Measurements from ENCODE around the gene NAXD. TPM values are rescaled to one million over a fixed set of nuclear protein-coding genes. Genes with fewer than 3 reads are reported as not detected.

The NAXD gene
- total and polyA plus RNA-seq, 10 of the 15 experiments (the other 5 are each of a cell fraction or from before 2014, with no cell fraction given), result 1.5 to 36.2 (median 23.8) TPM

- Histone ChIP-seq H3K4me2 (ENCODE audit: control insufficient read depth, insufficient read depth) (no peak overlapping the region), H3K79me2 (ENCODE audit: control insufficient read depth, insufficient read depth, low read length) (peaks cover 13% of the 10 kb centered on the region), H3K4me3 (no peak overlapping the region), H3K9me3 (replicated peaks; ENCODE audit: control insufficient read depth, insufficient read depth, low read length) (no peaks in the 10 kb centered on the region), H3K4me1 (ENCODE audit: control insufficient read depth, insufficient read depth, low read length) (no peaks in the 10 kb centered on the region), H3K36me3 (ENCODE audit: control insufficient read depth in 2 of 2, insufficient read depth in 2 of 2, low read length in 1 of 2) (peaks cover 13 to 21% of the 10 kb centered on the region in 2 experiments), H3K27me3 (replicated peaks in 1 of 2; ENCODE audit: control insufficient read depth in 2 of 2, insufficient read depth in 2 of 2, low read length in 1 of 2) (no peaks in the 10 kb centered on the region), H3K9ac (ENCODE audit: control insufficient read depth, insufficient read depth, low read length) (no peak overlapping the region), H3K27ac (ENCODE audit: control insufficient read depth, insufficient read depth) (no peak overlapping the region), H4K20me1 (ENCODE audit: control insufficient read depth, insufficient read depth) (peaks cover 6% of the 10 kb centered on the region; the same call in 1 of the 2 replicates), H2AFZ (ENCODE audit: control insufficient read depth, low read depth, low read length) (no peak overlapping the region)
- CTCF ChIA-PET, result no interaction called here
- no peak for DNase-seq (ENCODE audit: low read depth, low spot score)
- intact Hi-C loops (cut with micrococcal nuclease; ENCODE audit: unreplicated experiment) (no loop called here), in situ Hi-C loops (cut with MboI) (no loop called here)
- POLR2A ChIA-PET, result no interaction called here
- TF ChIP-seq, protein P1, sequence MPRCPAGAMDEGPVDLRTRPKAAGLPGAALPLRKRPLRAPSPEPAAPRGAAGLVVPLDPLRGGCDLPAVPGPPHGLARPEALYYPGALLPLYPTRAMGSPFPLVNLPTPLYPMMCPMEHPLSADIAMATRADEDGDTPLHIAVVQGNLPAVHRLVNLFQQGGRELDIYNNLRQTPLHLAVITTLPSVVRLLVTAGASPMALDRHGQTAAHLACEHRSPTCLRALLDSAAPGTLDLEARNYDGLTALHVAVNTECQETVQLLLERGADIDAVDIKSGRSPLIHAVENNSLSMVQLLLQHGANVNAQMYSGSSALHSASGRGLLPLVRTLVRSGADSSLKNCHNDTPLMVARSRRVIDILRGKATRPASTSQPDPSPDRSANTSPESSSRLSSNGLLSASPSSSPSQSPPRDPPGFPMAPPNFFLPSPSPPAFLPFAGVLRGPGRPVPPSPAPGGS (IDR thresholded peaks at IDR 0.05; ENCODE audit: borderline replicate concordance, insufficient read depth, low read depth, low read length, poor library complexity, severe bottlenecking), result no peak
- no peak for ATAC-seq
- no peak for FAIRE-seq
- SMC1A ChIA-PET (ENCODE audit: uncharacterized antibody, unreplicated experiment), result no interaction called here
- no TSS peak for BruUV-seq (replicated peaks)
- 98% methylated on average over 12 of the region's 12 CpGs for WGBS (ENCODE audit: insufficient coverage, insufficient replicate concordance, low lambda C conversion rate, missing lambda C conversion rate)
- RAD21 ChIA-PET (ENCODE audit: unreplicated experiment), result no interaction called here
Measured at GRCh38 chr13:110627761-110628476, 12.6 kb downstream of the NAXD start.

DNA sequence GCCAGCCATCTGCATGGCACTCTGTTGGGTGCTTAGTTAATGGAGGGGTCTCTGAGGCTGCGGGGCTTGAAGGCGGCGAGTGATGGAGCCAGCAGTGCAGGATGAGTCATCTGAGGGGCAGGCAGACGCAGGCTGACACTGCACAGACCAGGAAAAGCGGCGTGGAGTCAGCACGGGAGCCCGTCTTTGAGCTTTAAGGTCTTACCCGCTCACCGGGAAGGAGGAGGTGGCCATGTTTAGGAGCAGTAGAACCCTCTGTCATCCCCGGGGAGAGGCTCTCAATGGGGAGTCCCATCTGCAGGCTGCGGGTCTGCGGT is 13.1 kb downstream of the NAXD start:
- ATAC-seq (no peak), FAIRE-seq (no peak), DNase-seq (ENCODE audit: low read depth, low spot score) (no peak)
- ChIA-PET CTCF (no interaction called here), POLR2A (no interaction called here), RAD21 (ENCODE audit: unreplicated experiment) (no interaction called here), SMC1A (ENCODE audit: uncharacterized antibody, unreplicated experiment) (no interaction called here)
- Histone ChIP-seq H3K9ac (ENCODE audit: control insufficient read depth, insufficient read depth, low read length) (no peak overlapping the region), H3K27me3 (replicated peaks in 1 of 2; ENCODE audit: control insufficient read depth in 2 of 2, insufficient read depth in 2 of 2, low read length in 1 of 2) (no peaks in the 10 kb centered on the region), H2AFZ (ENCODE audit: control insufficient read depth, low read depth, low read length) (no peak overlapping the region), H3K4me2 (ENCODE audit: control insufficient read depth, insufficient read depth) (no peak overlapping the region), H3K36me3 (ENCODE audit: control insufficient read depth in 2 of 2, insufficient read depth in 2 of 2, low read length in 1 of 2) (peaks cover 13 to 18% of the 10 kb centered on the region in 2 experiments; a peak in 3 of 4 replicates), H3K27ac (ENCODE audit: control insufficient read depth, insufficient read depth) (no peak overlapping the region), H4K20me1 (ENCODE audit: control insufficient read depth, insufficient read depth) (peaks cover 3% of the 10 kb centered on the region; the same call in 1 of the 2 replicates), H3K4me1 (ENCODE audit: control insufficient read depth, insufficient read depth, low read length) (no peaks in the 10 kb centered on the region), H3K4me3 (no peak overlapping the region), H3K9me3 (replicated peaks; ENCODE audit: control insufficient read depth, insufficient read depth, low read length) (no peaks in the 10 kb centered on the region), H3K79me2 (ENCODE audit: control insufficient read depth, insufficient read depth, low read length) (peaks cover 8% of the 10 kb centered on the region)
- no TSS peak for BruUV-seq (replicated peaks)
- TF ChIP-seq RELA (IDR thresholded peaks at IDR 0.05; ENCODE audit: borderline replicate concordance, partially characterized antibody), result no peak
- intact Hi-C loops (cut with micrococcal nuclease; ENCODE audit: unreplicated experiment), result no loop called here
- in situ Hi-C loops (cut with MboI), result no loop called here
- 96% methylated on average over 13 of the region's 13 CpGs for WGBS (ENCODE audit: insufficient coverage, insufficient replicate concordance, low lambda C conversion rate, missing lambda C conversion rate)
